DND-41 (cell line): ENCODE data around the gene EEF1G.
"Not testable (repeated sequence)": the region's sequence is repeated elsewhere in the genome, so short reads cannot be mapped to it uniquely, and the experiment has no call there.

ENCODE experiments used
- ATAC-seq: fragments of 200-7000 bp; cut with Tn5 transposase; 3 replicates; pipeline ENCODE4 v1.9.1; 2021; ENCODE audit warnings: low read depth; ENCODE audit not compliant: insufficient read depth
- DNase-seq: peaks from one replicate; pipeline ENCODE4 v3.0.0-alpha.2; 2020
- H2AFZ ChIP-seq: 2 replicates; pipeline ENCODE4 v1.6.0; 2012; ENCODE audit warnings: low read depth, low read length
- H3K27ac ChIP-seq: 2 replicates; pipeline ENCODE4 v1.5.1; 2012; ENCODE audit warnings: low read length, inconsistent platforms
- H3K27me3 ChIP-seq: fragments of 200-600 bp; sonication (generic); 2 replicates; pipeline ENCODE4 v1.6.0; 2012; ENCODE audit warnings: low read length, mild to moderate bottlenecking, inconsistent platforms; ENCODE audit not compliant: insufficient read depth, poor library complexity
- H3K36me3 ChIP-seq: 2 replicates; pipeline ENCODE4 v1.5.1; 2012; ENCODE audit warnings: low read length, inconsistent platforms; ENCODE audit not compliant: insufficient read depth
- H3K4me1 ChIP-seq: 2 replicates; pipeline ENCODE4 v1.5.1; 2012; ENCODE audit warnings: mild to moderate bottlenecking, low read length; ENCODE audit not compliant: insufficient read depth
- H3K4me2 ChIP-seq: 2 replicates; pipeline ENCODE4 v1.6.0; 2012; ENCODE audit warnings: mild to moderate bottlenecking, moderate library complexity, low read length, inconsistent platforms; ENCODE audit not compliant: insufficient read depth
- H3K4me3 ChIP-seq, 2 experiments: fragments of 200-600 bp in 1 of 2; shearing (Covaris generic) in 1 of 2; 2 replicates each; pipeline ENCODE4 v1.5.1; 2012 to 2016; ENCODE audit warnings: inconsistent platforms in 2 of 2, low read length in 2 of 2, mild to moderate bottlenecking in 2 of 2, low read depth in 1 of 2, moderate library complexity in 1 of 2
- H3K79me2 ChIP-seq: 2 replicates; pipeline ENCODE4 v1.6.0; 2012; ENCODE audit warnings: low read length, inconsistent platforms; ENCODE audit not compliant: insufficient read depth
- H3K9ac ChIP-seq: 2 replicates; pipeline ENCODE4 v1.6.0; 2012; ENCODE audit warnings: low read depth, mild to moderate bottlenecking, inconsistent platforms, low read length, moderate library complexity
- H3K9me3 ChIP-seq: 2 replicates; pipeline ENCODE4 v1.5.1; 2012; ENCODE audit warnings: low read length, moderate library complexity, mild to moderate bottlenecking, inconsistent platforms; ENCODE audit not compliant: insufficient read depth, severe bottlenecking
- H4K20me1 ChIP-seq: 2 replicates; pipeline ENCODE4 v1.6.0; 2012; ENCODE audit warnings: low read length; ENCODE audit not compliant: insufficient read depth
- EZH2 ChIP-seq: IDR thresholded peaks from 3 replicates; pipeline ENCODE4 v1.6.1; 2012; ENCODE audit warnings: borderline replicate concordance, low read depth, mild to moderate bottlenecking, moderate library complexity, low read length, inconsistent platforms; ENCODE audit not compliant: severe bottlenecking
- TF ChIP-seq, protein P1 (sequence below): IDR thresholded peaks from 2 replicates; pipeline ENCODE4 v1.5.1; 2012; ENCODE audit warnings: borderline replicate concordance, low read length, moderate library complexity, mild to moderate bottlenecking; ENCODE audit not compliant: poor library complexity, severe bottlenecking; ENCODE audit errors: extremely low read depth

EEF1G gene

DNA sequence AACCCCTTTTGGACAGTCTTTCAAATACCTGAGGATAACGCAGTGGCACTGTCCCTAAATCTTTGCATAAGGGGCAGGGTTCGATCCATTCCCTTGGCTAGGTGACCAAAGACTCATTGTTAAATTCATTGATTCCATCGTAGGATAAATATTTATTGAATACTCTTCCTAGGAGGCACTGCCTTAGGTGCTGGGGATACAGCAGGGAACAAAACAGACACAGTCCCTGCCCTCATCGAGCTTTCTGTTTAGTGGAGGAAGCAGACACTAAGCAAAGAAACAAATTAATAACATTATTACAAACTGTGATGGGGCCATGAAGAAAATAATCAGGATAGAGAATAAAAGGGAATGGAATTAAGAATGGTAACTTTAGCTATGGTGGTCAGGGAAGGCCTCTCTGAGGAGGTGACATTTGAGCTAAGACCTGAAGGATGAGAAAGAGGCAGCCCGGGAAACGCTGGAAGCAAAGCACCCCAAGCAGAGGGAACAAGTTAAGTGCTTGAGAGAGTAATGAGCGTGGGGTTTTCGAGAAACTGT is 47.4 kb upstream of the EEF1G start:
- Histone ChIP-seq H3K4me2 (peak overlapping the region; percentile 81), H3K4me3 (peak overlapping the region; percentile 56 to 77), H2AFZ (peak overlapping the region; percentile 65), H3K4me1 (peaks cover 21% of the 10 kb centered on the region), H4K20me1 (no peaks in the 10 kb centered on the region), H3K79me2 (peaks cover 19% of the 10 kb centered on the region), H3K9me3 (no peaks in the 10 kb centered on the region), H3K9ac (peak overlapping the region; percentile 89), H3K36me3 (peaks cover 21% of the 10 kb centered on the region), H3K27me3 (no peaks in the 10 kb centered on the region), H3K27ac (peak overlapping the region; percentile 74)
- DNase-seq (no peak), ATAC-seq (no peak)
- TF ChIP-seq, protein P1, sequence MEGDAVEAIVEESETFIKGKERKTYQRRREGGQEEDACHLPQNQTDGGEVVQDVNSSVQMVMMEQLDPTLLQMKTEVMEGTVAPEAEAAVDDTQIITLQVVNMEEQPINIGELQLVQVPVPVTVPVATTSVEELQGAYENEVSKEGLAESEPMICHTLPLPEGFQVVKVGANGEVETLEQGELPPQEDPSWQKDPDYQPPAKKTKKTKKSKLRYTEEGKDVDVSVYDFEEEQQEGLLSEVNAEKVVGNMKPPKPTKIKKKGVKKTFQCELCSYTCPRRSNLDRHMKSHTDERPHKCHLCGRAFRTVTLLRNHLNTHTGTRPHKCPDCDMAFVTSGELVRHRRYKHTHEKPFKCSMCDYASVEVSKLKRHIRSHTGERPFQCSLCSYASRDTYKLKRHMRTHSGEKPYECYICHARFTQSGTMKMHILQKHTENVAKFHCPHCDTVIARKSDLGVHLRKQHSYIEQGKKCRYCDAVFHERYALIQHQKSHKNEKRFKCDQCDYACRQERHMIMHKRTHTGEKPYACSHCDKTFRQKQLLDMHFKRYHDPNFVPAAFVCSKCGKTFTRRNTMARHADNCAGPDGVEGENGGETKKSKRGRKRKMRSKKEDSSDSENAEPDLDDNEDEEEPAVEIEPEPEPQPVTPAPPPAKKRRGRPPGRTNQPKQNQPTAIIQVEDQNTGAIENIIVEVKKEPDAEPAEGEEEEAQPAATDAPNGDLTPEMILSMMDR = no peak
- TF ChIP-seq EZH2 = no peak

DNA sequence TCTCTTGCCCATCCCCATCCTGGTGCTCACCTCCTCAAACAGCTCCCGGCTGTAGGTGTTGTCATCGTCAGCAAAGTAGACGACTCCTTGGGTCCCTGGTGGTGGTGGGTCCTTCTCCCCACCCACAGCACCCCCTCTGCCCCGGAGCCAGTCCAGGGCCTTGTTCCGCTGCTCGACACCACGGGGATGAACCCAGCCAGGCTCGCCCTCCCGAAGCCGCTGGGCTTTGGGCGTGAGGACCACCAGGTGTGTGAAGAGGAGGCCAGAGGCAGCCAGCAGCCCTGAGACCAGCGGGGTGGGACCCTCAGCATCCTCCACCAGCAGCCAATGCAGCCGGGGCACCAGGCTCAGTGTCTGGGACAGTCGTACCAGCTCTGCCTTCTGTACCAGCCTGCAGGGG is 43.3 kb upstream of the EEF1G start:
- Histone ChIP-seq H3K4me1 (peaks cover 22% of the 10 kb centered on the region), H3K36me3 (peaks cover 20% of the 10 kb centered on the region), H3K79me2 (peaks cover 21% of the 10 kb centered on the region)
- H4K20me1 ChIP-seq, DNase-seq, H3K9ac ChIP-seq, H2AFZ ChIP-seq, H3K4me2 ChIP-seq, ATAC-seq, H3K27ac ChIP-seq, H3K27me3 ChIP-seq, H3K4me3 ChIP-seq, H3K9me3 ChIP-seq: not testable (repeated sequence)

DNA sequence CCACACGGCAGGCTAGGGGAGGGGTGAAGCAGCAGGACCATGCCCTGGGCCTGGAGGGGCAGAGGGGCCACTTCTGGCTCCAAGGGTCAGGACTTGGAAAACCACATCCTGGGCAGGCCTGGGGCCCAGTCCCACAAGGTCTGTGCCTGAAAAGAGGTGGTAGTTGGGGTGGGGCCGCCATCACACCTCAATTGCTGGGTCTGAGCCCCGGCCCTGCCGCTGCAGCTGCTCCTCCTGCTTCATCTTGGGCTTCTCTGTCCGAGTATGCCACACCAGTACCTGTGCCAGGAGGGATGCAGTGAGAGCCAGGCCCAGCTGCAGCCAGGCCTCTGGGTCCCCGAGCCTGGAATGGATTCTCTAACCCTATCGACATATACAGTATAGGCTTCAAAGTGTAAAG is 41.8 kb upstream of the EEF1G start:
- H3K4me1 ChIP-seq = peaks cover 26% of the 10 kb centered on the region
- DNase-seq (no peak), ATAC-seq (no peak)
- H3K27ac ChIP-seq = no peak overlapping the region
- H3K9ac ChIP-seq = no peak overlapping the region
- no peaks in the 10 kb centered on the region for H4K20me1 ChIP-seq
- no peak overlapping the region for H3K4me2 ChIP-seq
- peaks cover 23% of the 10 kb centered on the region for H3K36me3 ChIP-seq
- H3K9me3 ChIP-seq = no peaks in the 10 kb centered on the region
- no peak overlapping the region for H2AFZ ChIP-seq
- no peaks in the 10 kb centered on the region for H3K27me3 ChIP-seq
- no peak overlapping the region for H3K4me3 ChIP-seq
- H3K79me2 ChIP-seq = peaks cover 22% of the 10 kb centered on the region
- TF ChIP-seq, protein P1 = no peak
- no peak for TF ChIP-seq EZH2

DNA sequence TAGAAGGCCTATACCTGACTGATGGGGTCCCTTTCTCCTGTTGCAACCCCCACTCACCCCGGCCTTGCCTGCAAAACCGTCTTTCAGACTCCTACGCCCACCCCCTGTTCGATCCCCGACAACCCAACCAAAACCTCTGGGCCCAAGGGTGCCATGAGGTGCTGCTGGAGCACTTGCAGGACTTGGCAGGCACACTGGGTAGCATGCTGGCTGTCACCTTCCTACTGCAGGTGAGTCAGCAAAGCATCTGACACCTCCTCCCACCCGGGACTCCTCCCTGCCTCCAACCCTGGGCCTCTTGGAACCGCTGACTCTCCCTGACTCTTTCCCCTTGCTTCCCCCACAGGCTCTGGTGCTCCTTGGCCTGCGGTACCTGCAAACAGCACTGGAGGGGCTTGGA is 40.6 kb upstream of the EEF1G start:
- Histone ChIP-seq H3K4me1 (peaks cover 21% of the 10 kb centered on the region), H3K9me3 (no peaks in the 10 kb centered on the region), H3K36me3 (peaks cover 30% of the 10 kb centered on the region), H3K27ac (0 out of 2 replicates have a peak overlapping the region, but pooled peaks have one; percentile 4), H3K9ac (no peak overlapping the region), H2AFZ (no peak overlapping the region), H3K4me3 (no peak overlapping the region), H3K79me2 (peaks cover 16% of the 10 kb centered on the region), H3K4me2 (no peak overlapping the region), H4K20me1 (no peaks in the 10 kb centered on the region), H3K27me3 (no peaks in the 10 kb centered on the region)
- TF ChIP-seq, protein P1 = no peak
- ATAC-seq (no peak), DNase-seq (no peak)
